Left ventricle myocardium inferior (tissue), 1 donor: ENCODE results near the gene ATP5PB. TPM values are rescaled to one million over a fixed set of nuclear protein-coding genes. Genes with fewer than 3 reads are reported as not detected.

ENCODE experiments used
- DNase-seq: peaks from one replicate; pipeline ENCODE4 v3.0.0-alpha.2; 2020
- H3K27ac ChIP-seq: fragments of 200-600 bp; replicated peaks from 2 replicates; pipeline ENCODE4 v1.8.0; 2021
- H3K27me3 ChIP-seq: fragments of 200-600 bp; 2 replicates; pipeline ENCODE4 v1.8.0; 2021; ENCODE audit warnings: low read depth
- H3K36me3 ChIP-seq: fragments of 200-600 bp; 2 replicates; pipeline ENCODE4 v1.8.0; 2021
- H3K4me1 ChIP-seq: fragments of 200-600 bp; 2 replicates; pipeline ENCODE4 v1.8.0; 2021
- H3K4me3 ChIP-seq: fragments of 200-600 bp; 2 replicates; pipeline ENCODE4 v1.8.0; 2021; ENCODE audit warnings: mild to moderate bottlenecking, moderate library complexity
- H3K9me3 ChIP-seq: fragments of 200-600 bp; replicated peaks from 2 replicates; pipeline ENCODE4 v1.8.0; 2021
- CTCF ChIP-seq: fragments of 200-600 bp; IDR thresholded peaks from 2 replicates; pipeline ENCODE4 v1.8.0; 2021; ENCODE audit warnings: antibody characterized with exemption, mild to moderate bottlenecking, borderline replicate concordance
- intact Hi-C: fragments of 100-400 bp; cut with micrococcal nuclease; formaldehyde crosslinking; loops from one replicate; pipeline ENCODE4 v1.11.0; 2022
- total RNA-seq: library from RNA; stranded (reverse); fragmentation: NEBNext Ultra II Directional; extraction: Animal tissue kit (Norgen Biotek cat#: 25700); gene quantifications from one replicate; pipeline ENCODE4 v1.2.1, GENCODE V29; 2021
- donor health status: DM: no; HTN: yes; CAD: no; lungs with severe emphysema.

The ATP5PB gene
- total RNA-seq, 1 donor from 2014 or later: 671 TPM

GRCh38 chr1:111470596-111470995 lies 21.3 kb downstream of the ATP5PB start:
- no peak for TF ChIP-seq CTCF
- Histone ChIP-seq H3K27ac (peak overlapping the region; percentile 49), H3K9me3 (no peaks in the 10 kb centered on the region), H3K4me1 (peaks cover 42% of the 10 kb centered on the region), H3K4me3 (no peak overlapping the region), H3K27me3 (no peaks in the 10 kb centered on the region), H3K36me3 (peaks cover 66% of the 10 kb centered on the region)
- no peak for DNase-seq
- intact Hi-C loops: no loop called here

DNA sequence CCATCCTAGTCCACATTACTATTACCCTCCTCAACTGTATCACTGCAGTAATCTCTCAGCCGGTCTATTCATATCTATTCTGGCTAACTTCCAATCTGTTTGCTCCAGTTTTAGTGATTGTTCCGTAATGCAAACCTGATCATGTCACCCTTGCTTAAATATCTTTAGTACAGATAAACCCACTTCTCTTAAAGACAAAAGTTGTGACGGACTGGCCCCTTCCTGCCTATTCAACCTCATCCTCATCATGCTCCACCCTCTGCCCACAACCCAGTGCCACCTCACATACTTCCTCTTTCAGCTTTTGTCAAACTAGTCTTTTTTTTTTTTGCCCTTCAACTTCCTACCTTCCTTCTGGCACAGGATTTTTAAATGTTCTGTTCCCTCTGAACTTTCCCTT lies 21.7 kb downstream of the ATP5PB start:
- Histone ChIP-seq H3K4me3 (no peak overlapping the region), H3K9me3 (no peaks in the 10 kb centered on the region), H3K36me3 (peaks cover 62% of the 10 kb centered on the region), H3K4me1 (peaks cover 46% of the 10 kb centered on the region), H3K27ac (peak overlapping the region; percentile 76), H3K27me3 (no peaks in the 10 kb centered on the region)
- TF ChIP-seq CTCF: no peak
- peak; percentile 35 for DNase-seq
- intact Hi-C loops: no loop called here

GRCh38 chr1:111471538-111471937 lies 22.3 kb downstream of the ATP5PB start:
- Histone ChIP-seq H3K27me3 (no peaks in the 10 kb centered on the region), H3K36me3 (peaks cover 58% of the 10 kb centered on the region), H3K27ac (peak overlapping the region; percentile 76), H3K4me1 (peaks cover 51% of the 10 kb centered on the region), H3K4me3 (no peak overlapping the region), H3K9me3 (no peaks in the 10 kb centered on the region)
- intact Hi-C loops: no loop called here
- DNase-seq: no peak
- TF ChIP-seq CTCF: no peak

DNA sequence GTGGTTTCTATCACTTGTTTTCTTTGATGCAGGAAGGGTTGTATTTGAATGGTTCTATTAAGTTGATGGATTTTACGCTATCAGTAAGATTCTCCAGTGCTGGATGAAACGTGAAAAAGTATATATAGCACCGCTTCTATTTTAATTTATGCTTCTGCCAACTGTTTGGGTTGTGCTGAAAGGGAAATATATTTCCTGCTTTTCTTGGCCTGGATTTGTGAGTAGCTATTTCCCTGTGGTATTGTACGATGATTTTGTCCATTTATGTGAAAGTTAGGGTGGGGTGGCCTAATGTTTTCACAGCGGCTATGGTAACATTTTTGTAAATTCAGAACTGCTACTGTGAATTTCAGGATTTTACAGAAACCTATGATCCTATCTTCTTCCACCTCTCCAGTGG lies 24.8 kb downstream of the ATP5PB start:
- H3K36me3 ChIP-seq: peaks cover 42% of the 10 kb centered on the region
- H3K27me3 ChIP-seq: no peaks in the 10 kb centered on the region
- TF ChIP-seq CTCF: no peak
- peak overlapping the region; percentile 76 for H3K27ac ChIP-seq
- peaks cover 43% of the 10 kb centered on the region for H3K4me1 ChIP-seq
- peak overlapping the region; percentile 46 for H3K4me3 ChIP-seq
- DNase-seq: no peak
- no peaks in the 10 kb centered on the region for H3K9me3 ChIP-seq
- intact Hi-C loops: no loop called here

GRCh38 chr1:111474521-111474920 lies 25.3 kb downstream of the ATP5PB start:
- no peak for TF ChIP-seq CTCF
- peak overlapping the region; percentile 76 for H3K27ac ChIP-seq
- no peaks in the 10 kb centered on the region for H3K9me3 ChIP-seq
- H3K4me1 ChIP-seq: peaks cover 43% of the 10 kb centered on the region
- H3K4me3 ChIP-seq: peak overlapping the region; percentile 46
- H3K27me3 ChIP-seq: no peaks in the 10 kb centered on the region
- intact Hi-C loops: no loop called here
- DNase-seq: no peak
- H3K36me3 ChIP-seq: peaks cover 38% of the 10 kb centered on the region

DNA sequence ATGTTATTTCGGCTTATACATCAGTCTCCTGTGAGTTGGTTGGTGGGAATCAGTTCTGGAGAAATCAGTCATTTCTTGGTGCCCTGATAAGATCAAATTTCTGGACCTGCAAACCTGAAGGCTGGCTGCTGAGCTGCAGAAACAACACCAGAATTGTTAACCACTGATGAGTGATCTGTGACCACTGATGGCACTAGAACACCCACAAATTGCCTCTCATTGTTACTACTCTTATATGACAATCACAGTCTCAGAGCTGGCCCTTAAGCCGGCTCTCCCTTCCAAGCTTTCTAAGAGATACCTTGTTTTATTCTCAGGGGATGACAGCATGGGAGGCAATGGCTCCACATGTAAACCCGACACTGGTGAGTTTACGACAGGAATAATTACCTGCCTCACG lies 26.4 kb downstream of the ATP5PB start:
- TF ChIP-seq CTCF: no peak
- no peak for DNase-seq
- no peak overlapping the region for H3K4me3 ChIP-seq
- H3K36me3 ChIP-seq: peaks cover 26% of the 10 kb centered on the region
- no peaks in the 10 kb centered on the region for H3K27me3 ChIP-seq
- peaks cover 43% of the 10 kb centered on the region for H3K4me1 ChIP-seq
- no peaks in the 10 kb centered on the region for H3K9me3 ChIP-seq
- intact Hi-C loops: no loop called here
- H3K27ac ChIP-seq: peak overlapping the region; percentile 76
